NCI-H69 (cell line): ENCODE data around the gene MOCOS.
"Not testable (repeated sequence)": the region's sequence is repeated elsewhere in the genome, so short reads cannot be mapped to it uniquely, and the experiment has no call there.

ENCODE experiments used
- DNase-seq: peaks from one replicate; lab custom pipeline; 2025; lab: John Stamatoyannopoulos, UW

Gene MOCOS

DNA sequence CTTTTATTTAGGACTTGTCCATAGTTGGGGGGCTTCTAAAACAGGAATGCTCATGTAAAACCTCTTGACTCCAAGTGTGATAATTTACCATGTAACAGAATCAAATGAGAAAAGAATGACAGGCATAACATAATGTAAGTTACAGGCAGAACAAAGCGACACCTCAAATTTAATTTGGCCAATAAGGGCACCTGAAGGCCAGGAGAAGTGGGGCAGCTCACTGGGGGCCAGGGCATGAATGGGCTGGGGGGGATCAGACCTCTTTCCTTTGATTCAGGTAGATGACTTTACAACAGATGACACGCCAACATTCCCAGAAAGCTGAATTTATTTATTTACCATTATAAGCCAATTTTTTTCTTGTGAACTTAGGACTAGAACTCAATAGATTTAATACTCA is 14.5 kb downstream of the MOCOS start:
- no peak for DNase-seq

DNA sequence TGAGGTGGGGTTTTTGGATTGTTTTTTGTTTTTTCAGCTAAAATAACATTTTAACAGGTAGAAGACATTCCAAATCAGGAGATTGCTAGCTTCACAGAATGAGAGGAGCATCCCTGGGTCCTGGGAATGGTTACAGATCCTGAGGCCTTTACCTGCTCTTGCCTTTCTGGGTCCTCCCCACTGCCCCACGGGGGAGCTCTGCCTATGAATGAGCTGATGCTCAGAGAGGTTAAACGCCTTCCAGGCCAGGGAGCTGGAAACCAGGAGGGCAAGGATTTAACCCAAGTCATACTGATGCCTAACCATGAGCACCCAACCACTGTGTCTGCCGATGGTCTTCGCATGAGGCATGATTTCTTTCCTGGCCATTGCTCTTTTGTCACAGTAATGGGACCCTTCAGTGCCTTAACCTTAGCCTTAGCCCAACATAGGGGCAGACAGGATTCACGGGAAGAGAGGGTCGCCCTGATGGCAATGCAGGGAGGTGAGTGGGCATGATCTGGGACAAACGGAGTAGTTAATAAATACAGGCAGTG is 16.1 kb downstream of the MOCOS start:
- DNase-seq, result no peak

DNA sequence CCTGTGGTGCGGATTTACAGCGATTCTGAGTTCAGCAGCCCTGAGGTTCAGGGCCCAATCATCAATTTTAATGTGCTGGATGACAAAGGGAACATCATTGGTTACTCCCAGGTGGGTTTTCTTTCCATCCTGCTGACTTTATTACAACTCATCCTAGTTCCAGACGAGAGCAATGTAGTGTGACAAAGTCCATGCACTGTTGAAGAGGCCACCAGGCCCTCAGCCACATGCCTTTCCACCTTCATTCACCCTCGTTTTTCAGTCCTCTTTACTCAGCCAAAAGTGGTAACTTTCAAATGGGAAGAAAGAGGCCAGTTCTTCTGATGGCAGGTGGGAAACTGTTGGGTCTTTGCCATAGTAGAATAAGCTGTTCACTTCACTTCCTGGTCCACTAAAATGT is 17.9 kb downstream of the MOCOS start:
- DNase-seq, result no peak

- no peak for DNase-seq
Measured at GRCh38 chr18:36207303-36207702, 20.0 kb downstream of the MOCOS start.

GRCh38 chr18:36207969-36208368 is 20.7 kb downstream of the MOCOS start:
- DNase-seq, result not testable (repeated sequence)

GRCh38 chr18:36211612-36212065 is 24.3 kb downstream of the MOCOS start:
- no peak for DNase-seq

DNA sequence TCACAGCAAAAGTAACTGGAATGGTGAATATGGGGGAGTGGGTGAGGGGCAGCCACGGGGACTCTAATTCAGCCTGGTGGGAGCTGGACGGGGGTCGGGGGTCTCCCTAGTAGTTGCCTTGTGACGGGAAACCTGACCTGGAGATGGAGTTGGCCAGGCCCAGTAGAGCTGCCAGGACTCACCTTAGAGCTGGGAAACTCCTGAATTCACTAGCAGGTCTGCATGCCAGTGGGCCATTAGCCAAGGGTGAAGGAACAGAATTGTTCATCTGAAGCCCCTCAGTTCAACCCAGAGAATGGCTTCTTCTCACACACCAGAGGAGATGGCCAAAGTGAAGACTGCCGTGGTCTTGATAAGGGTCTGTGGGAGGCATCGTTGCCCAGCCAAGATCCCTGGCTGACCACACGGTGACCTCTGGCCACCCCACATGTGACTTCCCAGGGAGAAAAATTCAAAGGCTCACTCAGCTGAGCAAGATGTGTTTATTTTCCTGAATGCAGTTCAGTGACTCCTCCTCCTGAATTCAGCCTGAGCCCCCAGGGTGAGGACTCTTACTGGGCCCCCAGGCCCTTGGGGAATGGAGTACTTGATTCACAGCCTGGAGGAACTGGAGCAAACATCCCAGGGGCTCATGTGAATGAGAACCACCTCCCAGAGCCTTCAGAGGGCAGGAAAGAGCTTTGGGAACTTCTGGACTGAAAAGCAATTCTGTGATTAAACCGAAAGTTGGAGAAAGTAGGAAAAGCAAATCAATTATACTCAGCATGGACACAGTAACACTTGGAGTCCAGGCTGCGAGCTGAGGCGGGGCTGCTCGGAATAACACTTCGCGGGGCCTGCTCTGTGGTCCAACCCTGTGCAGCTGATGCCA is 25.2 kb downstream of the MOCOS start:
- DNase-seq, result peak; percentile 40

DNA sequence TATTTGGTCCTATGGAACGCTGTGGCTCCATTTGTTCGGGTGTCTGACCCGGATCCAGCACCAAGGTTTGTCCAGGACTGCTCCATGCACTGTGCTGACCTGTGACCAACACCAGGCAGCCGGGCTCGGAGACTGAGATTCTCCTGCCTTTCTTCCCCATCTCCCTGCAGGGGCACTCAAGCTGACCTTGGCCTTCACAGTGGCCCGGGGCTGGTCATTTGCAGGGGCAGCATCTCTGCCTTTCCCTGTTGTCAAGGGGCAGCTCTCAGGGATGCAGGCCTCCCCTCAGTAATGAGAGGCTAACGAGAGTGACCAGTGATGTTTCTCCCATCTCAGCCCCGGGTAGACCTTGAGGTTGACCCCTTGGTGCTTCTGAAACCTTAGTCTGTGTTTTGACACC is 27.5 kb downstream of the MOCOS start:
- no peak for DNase-seq

GRCh38 chr18:36215577-36215976 is 28.3 kb downstream of the MOCOS start:
- no peak for DNase-seq

GRCh38 chr18:36217348-36217747 is 30.1 kb downstream of the MOCOS start:
- DNase-seq, result no peak

DNA sequence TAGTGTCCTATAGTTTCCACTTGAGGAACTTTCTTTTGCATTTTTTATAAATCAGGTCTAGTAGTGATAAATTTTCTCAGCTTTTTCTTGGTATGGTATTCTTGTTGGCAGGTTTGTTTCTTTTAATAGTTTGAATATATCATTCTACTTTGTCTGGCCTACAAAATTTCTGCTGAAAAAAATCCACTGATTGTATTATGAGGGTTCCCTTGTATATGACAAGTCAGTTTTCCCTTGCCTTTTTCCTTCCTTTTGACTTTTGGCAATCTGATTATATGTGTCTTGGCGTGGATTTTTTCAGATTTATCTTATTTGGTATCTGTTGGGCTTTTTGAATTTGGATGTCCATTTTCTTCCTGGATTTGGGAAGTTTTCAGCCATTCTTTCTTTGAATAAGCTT is 41.9 kb downstream of the MOCOS start:
- DNase-seq, result no peak

DNA sequence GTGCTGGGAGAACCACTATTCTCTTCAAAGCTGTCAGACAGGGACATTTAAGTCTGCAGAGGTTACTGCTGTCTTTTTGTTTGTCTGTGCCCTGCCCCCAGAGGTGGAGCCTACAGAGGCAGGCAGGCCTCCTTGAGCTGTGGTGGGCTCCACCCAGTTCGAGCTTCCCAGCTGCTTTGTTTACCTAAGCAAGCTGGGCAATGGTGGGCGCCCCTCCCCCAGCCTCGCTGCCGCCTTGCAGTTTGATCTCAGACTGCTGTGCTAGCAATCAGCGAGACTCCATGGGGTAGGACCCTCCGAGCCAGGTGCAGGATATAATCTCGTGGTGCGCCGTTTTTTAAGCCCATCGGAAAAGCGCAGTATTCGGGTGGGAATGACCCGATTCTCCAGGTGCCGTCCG is 53.2 kb downstream of the MOCOS start:
- not testable (repeated sequence) for DNase-seq

- no peak for DNase-seq
Measured at GRCh38 chr18:36241831-36242230, 54.5 kb downstream of the MOCOS start.

GRCh38 chr18:36247036-36247435 is 59.7 kb downstream of the MOCOS start:
- peak; percentile 84 for DNase-seq

DNA sequence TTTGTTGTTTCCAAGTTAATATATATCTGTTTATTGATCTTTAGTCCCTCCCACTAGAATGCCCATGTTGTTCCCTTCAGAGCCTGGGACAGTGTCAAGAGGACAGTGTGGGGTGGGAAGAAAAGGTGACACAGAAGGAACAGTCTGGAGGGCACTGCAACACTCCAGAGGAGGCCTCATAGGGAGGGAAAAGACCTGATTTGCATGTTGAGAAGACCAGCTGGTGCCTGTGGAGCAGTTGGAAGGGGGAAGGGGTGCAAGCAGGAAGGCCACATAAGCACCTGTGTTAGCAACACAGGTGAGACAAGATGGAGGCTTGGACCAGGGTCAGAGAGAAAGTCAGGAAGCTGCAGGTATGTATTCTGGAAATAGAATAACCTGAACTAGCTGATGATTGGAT is 62.1 kb downstream of the MOCOS start:
- DNase-seq, result no peak

DNA sequence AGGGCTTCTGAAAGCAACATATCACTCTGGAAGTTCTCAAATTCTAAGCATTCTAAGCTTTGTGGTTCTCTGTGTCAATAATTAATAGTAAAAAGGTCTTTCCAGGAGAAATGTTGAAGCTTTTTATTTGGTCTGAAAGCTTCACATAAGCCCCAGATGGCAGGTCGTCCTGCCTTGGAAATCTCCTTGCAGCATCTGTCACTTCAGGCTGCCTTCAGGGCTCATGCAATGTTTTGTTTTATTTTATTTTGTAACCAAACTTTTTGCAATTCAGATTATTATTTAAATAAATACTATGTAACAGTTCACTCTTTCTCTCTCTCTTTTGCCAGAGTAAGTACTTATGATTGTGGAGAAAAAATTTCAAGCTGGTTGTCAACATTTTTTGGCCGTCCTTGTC is 63.5 kb downstream of the MOCOS start:
- no peak for DNase-seq

DNA sequence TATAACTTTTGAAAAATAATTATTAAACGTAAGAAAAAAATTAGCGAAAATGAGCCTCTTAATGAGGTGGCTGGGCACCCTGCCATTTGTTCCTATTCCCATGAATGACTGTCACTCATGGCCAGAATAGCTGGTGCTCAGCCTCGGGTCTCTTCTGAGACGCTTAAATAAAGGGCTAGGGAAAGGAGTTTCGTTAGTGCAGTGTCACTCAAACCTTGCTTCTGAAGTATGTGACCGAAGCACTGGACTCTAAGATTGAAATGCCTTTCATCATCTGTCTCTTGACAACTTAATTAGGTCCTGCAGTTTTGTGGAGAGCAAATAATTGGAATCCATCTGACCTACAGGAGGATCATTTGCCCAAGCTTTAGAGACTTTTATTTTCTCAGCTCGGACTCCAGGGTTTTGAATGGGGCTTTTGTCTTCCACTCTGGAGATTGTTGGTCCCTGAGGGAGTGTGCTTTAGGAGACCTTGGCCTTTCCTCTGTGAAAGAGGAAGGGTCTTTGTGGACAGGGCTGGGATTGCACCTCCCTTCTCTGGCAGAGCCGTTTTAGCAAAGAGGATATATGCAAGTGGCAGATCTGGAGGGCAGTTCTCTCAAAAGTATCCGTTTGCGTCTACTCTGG is 67.9 kb downstream of the MOCOS start:
- peak; percentile 70 for DNase-seq

GRCh38 chr18:36256094-36256493 is 68.8 kb downstream of the MOCOS start:
- DNase-seq, result no peak

DNA sequence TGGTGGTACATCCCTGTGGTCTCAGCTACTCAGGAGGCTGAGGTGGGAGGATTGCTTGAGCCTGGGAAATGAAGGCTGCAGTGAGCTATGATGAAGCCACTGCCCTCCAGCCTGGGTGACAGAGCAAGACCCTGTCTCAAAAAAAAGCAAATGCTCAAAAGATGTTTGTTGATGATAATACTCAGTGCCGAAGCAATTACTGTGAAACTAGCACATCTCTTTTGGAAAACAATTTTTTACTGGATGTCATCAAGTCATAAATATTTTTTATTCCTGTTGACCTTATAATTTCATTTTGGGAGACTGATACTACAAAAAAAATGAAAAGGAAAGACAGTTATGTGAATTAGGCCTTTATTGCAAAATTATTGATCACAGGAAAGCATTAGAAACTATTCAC is 75.7 kb downstream of the MOCOS start:
- no peak for DNase-seq

GRCh38 chr18:36264283-36264682 is 77.0 kb downstream of the MOCOS start:
- DNase-seq, result no peak

DNA sequence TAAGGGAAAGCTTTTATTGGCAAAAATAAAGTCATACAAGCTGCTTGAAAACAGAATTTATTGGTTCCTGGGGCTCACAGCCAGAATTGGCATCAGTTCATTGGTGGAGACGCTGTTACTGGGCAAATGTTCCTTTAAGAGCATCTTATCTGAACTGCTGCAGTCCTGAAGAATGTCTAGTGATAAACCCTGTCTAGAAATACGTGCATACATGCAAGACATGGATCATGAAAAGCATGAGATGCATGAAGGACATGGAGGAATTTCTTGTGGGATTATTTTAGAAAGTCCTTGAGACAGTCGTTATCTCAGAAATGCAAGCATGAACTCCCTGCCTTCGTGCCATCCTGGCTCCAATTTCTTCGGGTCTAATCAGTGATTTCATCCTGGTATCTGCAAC is 77.7 kb downstream of the MOCOS start:
- no peak for DNase-seq

DNA sequence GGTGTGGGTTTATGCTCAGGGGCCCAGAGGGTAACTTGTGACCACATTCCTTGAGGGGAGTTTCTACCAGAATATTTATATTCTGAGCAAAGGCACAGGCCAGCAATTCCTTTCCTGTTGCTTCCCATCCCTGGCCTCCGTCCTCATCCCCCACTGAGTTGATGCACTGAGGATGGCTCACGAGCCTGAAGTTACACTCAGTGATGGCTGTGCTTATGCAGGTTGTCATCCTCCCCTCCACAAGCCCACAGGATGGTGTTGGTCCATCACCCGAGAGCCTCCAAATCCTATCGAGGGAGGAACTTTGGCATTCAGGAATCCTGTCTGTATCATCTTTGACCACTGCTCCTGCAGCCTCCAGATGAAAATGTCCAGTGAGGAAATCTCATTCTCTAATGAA is 81.9 kb downstream of the MOCOS start:
- DNase-seq, result no peak

GRCh38 chr18:36271153-36271552 is 83.9 kb downstream of the MOCOS start:
- no peak for DNase-seq
